ENCODE data around the gene GNG13.

The GNG13 gene

DNA sequence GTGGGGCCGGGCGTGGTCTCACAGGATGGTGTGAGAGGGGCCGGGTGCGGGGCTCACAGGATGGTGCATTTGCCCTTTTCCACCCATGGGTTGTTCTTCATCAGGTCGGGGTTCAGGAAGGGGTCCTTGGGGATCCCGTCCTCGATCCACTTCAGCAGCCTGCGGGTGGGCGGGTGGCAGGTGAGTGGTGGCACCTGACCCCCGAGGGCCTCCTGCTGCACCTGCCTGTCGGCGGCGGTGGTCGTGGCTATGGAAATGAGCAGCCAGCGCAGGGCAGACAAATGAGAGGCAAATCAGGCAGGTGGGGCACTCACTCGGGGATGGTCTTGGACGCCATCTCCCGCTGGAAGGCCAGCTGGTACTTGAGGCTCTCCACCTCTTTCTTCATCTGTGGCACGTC, 1.9 kb downstream of the GNG13 start:
- no peak for TF ChIP-seq REST (IDR thresholded peaks at IDR 0.05; ENCODE audit: insufficient replicate concordance, low read depth)
- no peak for TF ChIP-seq CTCF (IDR thresholded peaks at IDR 0.05; ENCODE audit: insufficient read depth, low read length)
- TF ChIP-seq GABPA (IDR thresholded peaks at IDR 0.05; ENCODE audit: low read depth), result no peak
- TF ChIP-seq POLR2AphosphoS5 (IDR thresholded peaks at IDR 0.05; ENCODE audit: low read depth), result no peak
- TF ChIP-seq SPI1 (IDR thresholded peaks at IDR 0.05; ENCODE audit: borderline replicate concordance, low read depth), result no peak
- Histone ChIP-seq H3K27ac (replicated peaks) (no peak overlapping the region), H3K27me3 (ENCODE audit: insufficient read depth, poor library complexity, severe bottlenecking) (peaks cover 29% of the 10 kb centered on the region), H3K4me3 (replicated peaks; ENCODE audit: insufficient read depth, low read length) (no peak overlapping the region)
- DNase-seq (ENCODE audit: low read depth in 1 of 2, low spot score in 1 of 2), result no peak

DNA sequence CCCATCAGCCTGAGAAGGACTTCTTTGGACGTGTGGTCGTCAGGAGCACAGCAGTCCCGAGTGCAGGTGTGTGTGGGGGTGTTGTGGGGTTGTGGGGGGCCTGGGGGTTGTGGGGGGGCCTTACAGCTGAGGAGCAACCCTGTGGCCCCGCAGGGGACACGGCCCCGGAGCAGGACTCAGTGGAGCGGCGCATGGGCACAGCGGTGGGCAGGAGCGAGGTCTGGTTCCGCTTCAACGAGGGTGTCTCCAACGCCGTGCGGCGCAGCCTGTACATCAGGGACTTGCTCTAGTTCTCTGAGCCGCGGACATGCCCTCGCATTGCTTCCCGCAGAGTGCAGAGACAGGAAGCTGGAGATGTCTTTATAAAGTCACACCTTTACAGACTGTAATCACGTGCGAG, 2.8 kb downstream of the GNG13 start:
- no peak overlapping the region for H3K27ac ChIP-seq (replicated peaks)
- TF ChIP-seq POLR2AphosphoS5 (IDR thresholded peaks at IDR 0.05; ENCODE audit: low read depth) (no peak), REST (IDR thresholded peaks at IDR 0.05; ENCODE audit: insufficient replicate concordance, low read depth) (no peak), GABPA (IDR thresholded peaks at IDR 0.05; ENCODE audit: low read depth) (no peak), CTCF (IDR thresholded peaks at IDR 0.05; ENCODE audit: insufficient read depth, low read length) (no peak), SPI1 (IDR thresholded peaks at IDR 0.05; ENCODE audit: borderline replicate concordance, low read depth) (no peak)
- no peak overlapping the region for H3K4me3 ChIP-seq (replicated peaks; ENCODE audit: insufficient read depth, low read length)
- DNase-seq (ENCODE audit: low read depth in 1 of 2, low spot score in 1 of 2), result no peak
- H3K27me3 ChIP-seq (ENCODE audit: insufficient read depth, poor library complexity, severe bottlenecking), result peaks cover 28% of the 10 kb centered on the region

DNA sequence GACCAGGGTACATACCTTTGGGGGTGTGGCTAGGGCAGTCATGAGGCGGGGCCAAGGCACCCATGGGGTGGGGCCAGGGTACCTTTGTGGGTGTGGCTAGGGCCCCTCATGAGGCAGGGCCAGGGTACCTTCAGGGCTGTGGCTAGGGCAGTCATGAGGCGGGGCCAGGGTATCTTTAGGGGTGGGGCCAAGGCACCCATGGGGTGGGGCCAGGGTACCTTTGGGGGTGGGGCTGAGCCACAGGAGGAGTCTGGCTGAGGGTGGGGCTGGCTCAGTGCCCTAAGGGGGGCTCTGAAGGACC, 3.5 kb downstream of the GNG13 start:
- H3K4me3 ChIP-seq (replicated peaks; ENCODE audit: insufficient read depth, low read length), result no peak overlapping the region
- DNase-seq (ENCODE audit: low read depth in 1 of 2, low spot score in 1 of 2), result no peak
- TF ChIP-seq POLR2AphosphoS5 (IDR thresholded peaks at IDR 0.05; ENCODE audit: low read depth), result no peak
- no peak for TF ChIP-seq CTCF (IDR thresholded peaks at IDR 0.05; ENCODE audit: insufficient read depth, low read length)
- no peak for TF ChIP-seq REST (IDR thresholded peaks at IDR 0.05; ENCODE audit: insufficient replicate concordance, low read depth)
- no peak for TF ChIP-seq SPI1 (IDR thresholded peaks at IDR 0.05; ENCODE audit: borderline replicate concordance, low read depth)
- no peak for TF ChIP-seq GABPA (IDR thresholded peaks at IDR 0.05; ENCODE audit: low read depth)
- peaks cover 23% of the 10 kb centered on the region for H3K27me3 ChIP-seq (ENCODE audit: insufficient read depth, poor library complexity, severe bottlenecking)
- no peak overlapping the region for H3K27ac ChIP-seq (replicated peaks)

All from HL-60 (cell line).